Measurements from ENCODE around the gene PDZD4. TPM values are rescaled to one million over a fixed set of nuclear protein-coding genes. Genes with fewer than 3 reads are reported as not detected.
A peak's percentile ranks its signal among the peaks of the same experiment; 100 is the strongest.

PDZD4 gene
- total and polyA plus RNA-seq, 12 donors, result 0.69 to 39.2 (median 3.7) TPM

- H3K36me3 ChIP-seq (replicated peaks in 1 of 2), result peaks cover 0 to 16% of the 10 kb centered on the region in 2 donors
- WGBS, 4 donors, result 77 to 88% (median 82%) methylated on average over 2 to 21 of the region's 21 CpGs
- no peaks in the 10 kb centered on the region for H3K9me3 ChIP-seq (replicated peaks in 1 of 3)
- H3K4me3 ChIP-seq, result no peak overlapping the region
- TF ChIP-seq POLR2A (IDR thresholded peaks at IDR 0.05) (no peak), CTCF (IDR thresholded peaks at IDR 0.05) (no peak)
- intact Hi-C loops (cut with DNase I), result no loop called here
- no peaks in the 10 kb centered on the region for H3K4me1 ChIP-seq (replicated peaks in 1 of 2)
- DNase-seq, result no peak
- no peaks in the 10 kb centered on the region for H3K27me3 ChIP-seq
- no peak overlapping the region for H3K27ac ChIP-seq
These were observed 57.8 kb downstream of the PDZD4 start for GRCh38 chrX:153772316-153773217.

GRCh38 chrX:153771415-153772315, 58.7 kb downstream of the PDZD4 start:
- Histone ChIP-seq H3K27ac (no peak overlapping the region), H3K9me3 (replicated peaks in 1 of 3) (no peaks in the 10 kb centered on the region), H3K4me1 (replicated peaks in 1 of 2) (no peaks in the 10 kb centered on the region), H3K36me3 (replicated peaks in 1 of 2) (peaks cover 0 to 16% of the 10 kb centered on the region in 2 donors), H3K4me3 (no peak overlapping the region), H3K27me3 (no peaks in the 10 kb centered on the region)
- intact Hi-C loops (cut with DNase I), result no loop called here
- DNase-seq, result no peak
- TF ChIP-seq POLR2A (IDR thresholded peaks at IDR 0.05) (no peak), CTCF (IDR thresholded peaks at IDR 0.05) (no peak)
- WGBS, 4 donors, result 85 to 95% (median 90%) methylated on average over 3 to 37 of the region's 37 CpGs; no CpG with 5 or more reads in 1 of the 4 donors

- peak in 1 of 7 donors; percentile 10 for DNase-seq
- peaks cover 0 to 16% of the 10 kb centered on the region in 2 donors for H3K36me3 ChIP-seq (replicated peaks in 1 of 2)
- 79 to 90% (median 87%) methylated on average over 8 to 18 of the region's 18 CpGs; no CpG with 5 or more reads in 1 of the 4 donors for WGBS, 4 donors
- intact Hi-C loops (cut with DNase I), result no loop called here
- H3K9me3 ChIP-seq (replicated peaks in 1 of 3), result no peaks in the 10 kb centered on the region
- no peak overlapping the region for H3K27ac ChIP-seq
- H3K4me1 ChIP-seq (replicated peaks in 1 of 2), result peaks cover 0 to 4% of the 10 kb centered on the region in 2 donors
- H3K4me3 ChIP-seq, result no peak overlapping the region
- H3K27me3 ChIP-seq, result no peaks in the 10 kb centered on the region
- TF ChIP-seq CTCF (IDR thresholded peaks at IDR 0.05) (no peak), POLR2A (IDR thresholded peaks at IDR 0.05) (no peak)
These were observed 59.5 kb downstream of the PDZD4 start for GRCh38 chrX:153770601-153771414.
